ENCODE results near the gene SMIM35. TPM values are rescaled to one million over a fixed set of nuclear protein-coding genes. Genes with fewer than 3 reads are reported as not detected.

SMIM35 gene
- total and polyA plus RNA-seq, 7 donors: 0.09 TPM; not detected in 6

- intact Hi-C loops (cut with DNase I): no loop called here
- no peaks in the 10 kb centered on the region for H3K27me3 ChIP-seq (ENCODE audit: insufficient read depth in 3 of 3, low read length in 2 of 3)
- H3K36me3 ChIP-seq (ENCODE audit: insufficient read depth in 1 of 2, low read depth in 1 of 2): no peaks in the 10 kb centered on the region
- no peak overlapping the region for H3K4me3 ChIP-seq
- TF ChIP-seq CTCF (IDR thresholded peaks at IDR 0.05): no peak
- H3K4me1 ChIP-seq: no peaks in the 10 kb centered on the region
- WGBS, 3 donors: 88 to 93% (median 92%) methylated on average over 9 to 10 of the region's 10 CpGs
- no peaks in the 10 kb centered on the region for H3K9me3 ChIP-seq
- no peak for ATAC-seq
- DNase-seq: no peak
- no peak overlapping the region for H3K27ac ChIP-seq
Observed at GRCh38 chr11:117972044-117972443, 114.7 kb downstream of the SMIM35 start.

DNA sequence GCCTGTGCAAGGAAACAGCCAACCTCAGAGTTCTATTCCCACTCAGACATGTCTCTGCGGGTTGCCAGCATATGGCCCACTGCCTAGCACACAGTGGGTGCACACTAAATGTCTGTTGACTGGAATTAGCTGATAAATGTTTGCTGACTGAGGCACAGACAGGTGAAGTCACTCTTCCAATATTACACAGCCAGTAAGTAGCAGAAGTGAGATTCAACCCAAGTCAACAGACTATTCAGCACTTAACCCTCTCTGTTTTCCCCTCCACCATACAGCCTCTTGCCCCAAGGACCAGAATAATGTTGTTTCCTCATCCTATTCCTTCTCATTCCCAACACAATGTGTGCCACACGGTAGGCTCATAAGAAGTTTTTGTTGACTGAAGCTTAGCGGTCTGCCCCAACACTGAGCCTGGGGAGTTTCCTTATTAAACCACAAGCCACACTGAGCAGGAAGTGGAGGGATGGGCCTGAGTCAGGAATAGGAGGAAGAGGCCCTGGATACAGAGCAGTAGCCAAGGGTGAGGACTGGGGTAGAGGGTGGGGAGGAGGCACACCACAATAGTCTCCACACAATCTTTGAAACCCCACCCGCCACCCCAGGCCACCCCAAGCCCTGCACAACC lies 116.3 kb downstream of the SMIM35 start:
- ATAC-seq (no peak), DNase-seq (no peak)
- H3K4me3 ChIP-seq: no peak overlapping the region
- H3K9me3 ChIP-seq: no peaks in the 10 kb centered on the region
- H3K4me1 ChIP-seq: no peaks in the 10 kb centered on the region
- 81 to 87% (median 82%) methylated on average over 4 of the region's 4 CpGs for WGBS, 3 donors
- H3K27me3 ChIP-seq (ENCODE audit: insufficient read depth in 3 of 3, low read length in 2 of 3): no peaks in the 10 kb centered on the region
- no peak for TF ChIP-seq CTCF (IDR thresholded peaks at IDR 0.05)
- H3K27ac ChIP-seq: no peak overlapping the region
- intact Hi-C loops (cut with DNase I): no loop called here
- H3K36me3 ChIP-seq (ENCODE audit: insufficient read depth in 1 of 2, low read depth in 1 of 2): no peaks in the 10 kb centered on the region

- Histone ChIP-seq H3K4me1 (no peaks in the 10 kb centered on the region), H3K36me3 (ENCODE audit: insufficient read depth in 1 of 2, low read depth in 1 of 2) (no peaks in the 10 kb centered on the region), H3K27ac (no peak overlapping the region), H3K27me3 (ENCODE audit: insufficient read depth in 3 of 3, low read length in 2 of 3) (no peaks in the 10 kb centered on the region), H3K9me3 (no peaks in the 10 kb centered on the region), H3K4me3 (no peak overlapping the region)
- no peak for TF ChIP-seq CTCF (IDR thresholded peaks at IDR 0.05)
- no peak for DNase-seq
- intact Hi-C loops (cut with DNase I): no loop called here
- no peak for ATAC-seq
- 83 to 92% (median 89%) methylated on average over 5 of the region's 5 CpGs for WGBS, 3 donors
Observed at GRCh38 chr11:117969160-117969991, 117.4 kb downstream of the SMIM35 start.

GRCh38 chr11:117966908-117967307 lies 119.9 kb downstream of the SMIM35 start:
- H3K9me3 ChIP-seq: no peaks in the 10 kb centered on the region
- no peak for ATAC-seq
- H3K27ac ChIP-seq: no peak overlapping the region
- intact Hi-C loops (cut with DNase I): no loop called here
- no peaks in the 10 kb centered on the region for H3K36me3 ChIP-seq (ENCODE audit: insufficient read depth in 1 of 2, low read depth in 1 of 2)
- TF ChIP-seq CTCF (IDR thresholded peaks at IDR 0.05): no peak
- WGBS, 3 donors: 65 to 71% (median 66%) methylated on average over 8 of the region's 8 CpGs
- H3K4me1 ChIP-seq: no peaks in the 10 kb centered on the region
- H3K27me3 ChIP-seq (ENCODE audit: insufficient read depth in 3 of 3, low read length in 2 of 3): no peaks in the 10 kb centered on the region
- no peak for DNase-seq
- H3K4me3 ChIP-seq: no peak overlapping the region

Data from psoas muscle (tissue), 8 donors.